Parathyroid adenoma (tissue), 2 donors: ENCODE data around the gene OR14C36.

Experiments
- H2AFZ ChIP-seq: fragments of 300-600 bp; sonication (generic); one replicate; pipeline ENCODE4 v1.7.0; 2017; ENCODE audit warnings: antibody characterized with exemption, mild to moderate bottlenecking
- H3K27ac ChIP-seq: fragments of 300-600 bp; sonication (generic); one replicate; pipeline ENCODE4 v1.7.0; 2017
- H3K27me3 ChIP-seq: fragments of 300-600 bp; sonication (generic); one replicate; pipeline ENCODE4 v1.7.0; 2017; ENCODE audit warnings: low read length; ENCODE audit not compliant: control insufficient read depth, insufficient read depth
- H3K36me3 ChIP-seq: fragments of 300-600 bp; sonication (generic); one replicate; pipeline ENCODE4 v1.7.0; 2017; ENCODE audit warnings: low read length; ENCODE audit not compliant: control insufficient read depth, insufficient read depth
- H3K4me1 ChIP-seq: fragments of 300-600 bp; sonication (generic); one replicate; pipeline ENCODE4 v1.7.0; 2017; ENCODE audit warnings: control low read depth
- H3K4me2 ChIP-seq: fragments of 300-600 bp; sonication (generic); one replicate; pipeline ENCODE4 v1.7.0; 2017; ENCODE audit warnings: low read length
- H3K4me3 ChIP-seq: fragments of 300-600 bp; sonication (generic); one replicate; pipeline ENCODE4 v1.7.0; 2017; ENCODE audit warnings: low read depth, low read length
- H3K79me2 ChIP-seq: fragments of 300-600 bp; sonication (generic); one replicate; pipeline ENCODE4 v1.7.0; 2017; ENCODE audit warnings: control low read depth
- H3K9ac ChIP-seq: fragments of 300-600 bp; sonication (generic); one replicate; pipeline ENCODE4 v1.7.0; 2017; ENCODE audit warnings: mild to moderate bottlenecking
- H3K9me3 ChIP-seq: fragments of 300-600 bp; sonication (generic); one replicate; pipeline ENCODE4 v1.7.0; 2017; ENCODE audit warnings: low read length; ENCODE audit not compliant: control insufficient read depth
- CTCF ChIP-seq: fragments of 300-600 bp; sonication (generic); IDR thresholded peaks from one replicate; pipeline ENCODE4 v1.7.0; 2017; ENCODE audit warnings: antibody characterized with exemption, mild to moderate bottlenecking
- donor health status: primary hyperparathyroidism.

OR14C36 gene

GRCh38 chr1:248388426-248388825, 39.9 kb downstream of the OR14C36 start:
- no peaks in the 10 kb centered on the region for H3K79me2 ChIP-seq
- no peaks in the 10 kb centered on the region for H3K9me3 ChIP-seq
- H3K4me1 ChIP-seq: no peaks in the 10 kb centered on the region
- no peaks in the 10 kb centered on the region for H3K36me3 ChIP-seq
- H2AFZ ChIP-seq: no peak overlapping the region
- H3K27ac ChIP-seq: no peak overlapping the region
- no peak overlapping the region for H3K4me3 ChIP-seq
- TF ChIP-seq CTCF: no peak
- no peak overlapping the region for H3K4me2 ChIP-seq
- no peak overlapping the region for H3K9ac ChIP-seq
- no peaks in the 10 kb centered on the region for H3K27me3 ChIP-seq

- H3K9me3 ChIP-seq: no peaks in the 10 kb centered on the region
- no peak overlapping the region for H3K4me2 ChIP-seq
- H3K4me1 ChIP-seq: no peaks in the 10 kb centered on the region
- H3K27ac ChIP-seq: no peak overlapping the region
- no peaks in the 10 kb centered on the region for H3K79me2 ChIP-seq
- H3K9ac ChIP-seq: no peak overlapping the region
- TF ChIP-seq CTCF: no peak
- no peaks in the 10 kb centered on the region for H3K36me3 ChIP-seq
- H2AFZ ChIP-seq: no peak overlapping the region
- no peaks in the 10 kb centered on the region for H3K27me3 ChIP-seq
- H3K4me3 ChIP-seq: no peak overlapping the region
Measured at GRCh38 chr1:248393050-248393449, 44.5 kb downstream of the OR14C36 start.
